SIG-M5 treated with dmso at 0.1 percent for 504 hours (cell line): Measurements from ENCODE around the gene CCDC183.
"Not testable (repeated sequence)": the region's sequence is repeated elsewhere in the genome, so short reads cannot be mapped to it uniquely, and the experiment has no call there.

Experiments
- DNase-seq: peaks from one replicate; lab custom pipeline; 2025; ENCODE audit not compliant: unreplicated experiment; lab: John Stamatoyannopoulos, UW

Gene CCDC183

GRCh38 chr9:136823136-136824046 lies 27.3 kb downstream of the CCDC183 start:
- DNase-seq, result peak; percentile 21

- no peak for DNase-seq
Measured at GRCh38 chr9:136824496-136825225, 28.5 kb downstream of the CCDC183 start.

GRCh38 chr9:136825295-136826187 lies 29.4 kb downstream of the CCDC183 start:
- DNase-seq, result no peak

- DNase-seq, result no peak
Measured at GRCh38 chr9:136826188-136826541, 30.0 kb downstream of the CCDC183 start.

- DNase-seq, result no peak
Measured at GRCh38 chr9:136826703-136827582, 30.8 kb downstream of the CCDC183 start.

- DNase-seq, result no peak
Measured at GRCh38 chr9:136827794-136828473, 31.8 kb downstream of the CCDC183 start.

- DNase-seq, result no peak
Measured at GRCh38 chr9:136828474-136829140, 32.5 kb downstream of the CCDC183 start.

GRCh38 chr9:136829412-136829811 lies 33.3 kb downstream of the CCDC183 start:
- no peak for DNase-seq

- DNase-seq, result no peak
Measured at GRCh38 chr9:136829981-136830885, 34.1 kb downstream of the CCDC183 start.

- DNase-seq, result no peak
Measured at GRCh38 chr9:136831002-136831719, 35.0 kb downstream of the CCDC183 start.

- no peak for DNase-seq
Measured at GRCh38 chr9:136831720-136832104, 35.6 kb downstream of the CCDC183 start.

- no peak for DNase-seq
Measured at GRCh38 chr9:136832581-136832980, 36.4 kb downstream of the CCDC183 start.

GRCh38 chr9:136833381-136834048 lies 37.4 kb downstream of the CCDC183 start:
- not testable (repeated sequence) for DNase-seq

- no peak for DNase-seq
Measured at GRCh38 chr9:136835162-136835931, 39.2 kb downstream of the CCDC183 start.

GRCh38 chr9:136835932-136836904 lies 40.1 kb downstream of the CCDC183 start:
- DNase-seq, result no peak
